Hepatocyte (in vitro differentiated cells): ENCODE data around the gene ERG.

ENCODE experiments used
- EZH2 ChIP-seq: fragments of 200-600 bp; sonication (generic); IDR thresholded peaks from 2 replicates; pipeline ENCODE4 v1.6.1; 2016; ENCODE audit warnings: antibody characterized with exemption, mild to moderate bottlenecking, borderline replicate concordance
- EZH2phosphoT487 ChIP-seq: fragments of 200-600 bp; sonication (generic); IDR thresholded peaks from one replicate; pipeline ENCODE4 v1.6.1; 2018; ENCODE audit warnings: antibody characterized with exemption, mild to moderate bottlenecking, low read depth, moderate library complexity; ENCODE audit not compliant: unreplicated experiment, severe bottlenecking
- TF ChIP-seq, protein P1 (sequence below): fragments of 200-600 bp; sonication (generic); IDR thresholded peaks from 2 replicates; pipeline ENCODE4 v1.5.1; 2016; ENCODE audit warnings: antibody characterized with exemption, mild to moderate bottlenecking; ENCODE audit not compliant: poor library complexity

DNA sequence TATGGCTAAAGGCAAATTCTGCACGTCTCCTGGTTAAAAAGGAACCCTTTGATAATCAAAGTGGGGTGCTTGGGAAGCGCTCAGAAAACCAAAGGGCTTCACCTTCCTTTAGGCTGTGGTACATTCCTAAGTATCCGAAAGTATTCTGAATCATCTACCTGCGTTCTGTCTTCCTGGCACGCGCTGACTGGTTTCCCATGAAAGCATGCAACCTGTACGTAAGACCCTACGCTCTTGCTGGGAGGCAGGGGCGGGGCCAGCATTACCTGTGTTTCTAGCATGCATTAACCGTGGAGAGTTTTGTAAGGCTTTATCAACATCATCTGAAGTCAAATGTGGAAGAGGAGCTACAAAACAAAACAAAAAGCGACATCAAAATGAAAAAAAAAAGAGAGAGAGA, 96.0 kb downstream of the ERG start:
- TF ChIP-seq, protein P1, sequence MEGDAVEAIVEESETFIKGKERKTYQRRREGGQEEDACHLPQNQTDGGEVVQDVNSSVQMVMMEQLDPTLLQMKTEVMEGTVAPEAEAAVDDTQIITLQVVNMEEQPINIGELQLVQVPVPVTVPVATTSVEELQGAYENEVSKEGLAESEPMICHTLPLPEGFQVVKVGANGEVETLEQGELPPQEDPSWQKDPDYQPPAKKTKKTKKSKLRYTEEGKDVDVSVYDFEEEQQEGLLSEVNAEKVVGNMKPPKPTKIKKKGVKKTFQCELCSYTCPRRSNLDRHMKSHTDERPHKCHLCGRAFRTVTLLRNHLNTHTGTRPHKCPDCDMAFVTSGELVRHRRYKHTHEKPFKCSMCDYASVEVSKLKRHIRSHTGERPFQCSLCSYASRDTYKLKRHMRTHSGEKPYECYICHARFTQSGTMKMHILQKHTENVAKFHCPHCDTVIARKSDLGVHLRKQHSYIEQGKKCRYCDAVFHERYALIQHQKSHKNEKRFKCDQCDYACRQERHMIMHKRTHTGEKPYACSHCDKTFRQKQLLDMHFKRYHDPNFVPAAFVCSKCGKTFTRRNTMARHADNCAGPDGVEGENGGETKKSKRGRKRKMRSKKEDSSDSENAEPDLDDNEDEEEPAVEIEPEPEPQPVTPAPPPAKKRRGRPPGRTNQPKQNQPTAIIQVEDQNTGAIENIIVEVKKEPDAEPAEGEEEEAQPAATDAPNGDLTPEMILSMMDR, result no peak
- no peak for TF ChIP-seq EZH2
- no peak for TF ChIP-seq EZH2phosphoT487
